EL (cell line): ENCODE results near the gene IL17REL.

Experiments used
- DNase-seq: peaks from one replicate; pipeline ENCODE4 v3.0.0-alpha.2; 2016

The IL17REL gene

DNA sequence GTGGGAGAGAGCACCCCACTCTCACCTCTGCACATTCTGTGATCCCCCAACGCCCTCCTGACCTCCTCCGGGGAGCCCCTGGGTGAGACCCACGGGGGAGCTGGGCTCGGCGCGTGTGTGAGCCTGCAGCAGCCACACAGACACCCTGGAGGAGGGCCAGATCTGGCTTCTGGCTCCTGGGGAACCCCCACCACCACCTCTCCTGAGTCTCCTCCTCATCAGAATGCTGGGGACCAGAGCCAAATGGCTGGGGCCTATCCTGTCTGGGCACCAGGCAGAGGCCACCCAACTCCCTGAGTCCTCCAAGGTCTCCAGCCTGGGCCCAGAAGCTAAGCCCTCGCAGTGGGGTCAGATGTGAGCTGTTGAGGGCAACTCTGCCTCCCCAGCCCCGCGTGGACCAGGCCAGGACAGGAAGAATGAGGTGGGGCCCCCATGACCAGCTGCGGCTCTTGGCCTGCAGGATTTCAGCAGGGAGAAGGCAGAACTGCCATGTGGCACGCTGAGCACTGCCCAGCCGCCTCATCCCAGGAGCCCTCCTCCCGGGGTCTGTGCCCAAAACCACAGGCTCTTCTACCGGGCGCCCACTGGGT, 57.5 kb downstream of the IL17REL start:
- no peak for DNase-seq

DNA sequence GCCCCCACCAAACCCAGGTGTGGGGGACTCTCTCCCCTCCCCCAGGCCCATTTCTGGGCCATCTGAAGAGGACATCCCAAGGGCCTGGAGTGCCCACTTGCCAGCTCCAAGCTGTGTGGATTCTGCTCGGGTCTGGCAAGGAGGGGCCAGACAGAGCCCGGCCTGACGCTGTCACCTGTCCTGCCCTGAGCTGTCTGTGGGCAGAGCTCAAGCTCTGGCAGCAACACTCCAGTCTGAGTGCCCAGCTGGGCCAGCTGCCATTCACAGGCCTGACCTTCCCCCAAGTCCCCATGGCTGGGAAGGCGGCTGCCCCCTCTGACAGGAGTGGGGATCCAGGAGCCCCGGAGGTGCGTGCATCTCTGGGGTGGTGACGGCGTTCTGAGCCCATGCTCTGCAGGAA, 58.2 kb downstream of the IL17REL start:
- no peak for DNase-seq

DNA sequence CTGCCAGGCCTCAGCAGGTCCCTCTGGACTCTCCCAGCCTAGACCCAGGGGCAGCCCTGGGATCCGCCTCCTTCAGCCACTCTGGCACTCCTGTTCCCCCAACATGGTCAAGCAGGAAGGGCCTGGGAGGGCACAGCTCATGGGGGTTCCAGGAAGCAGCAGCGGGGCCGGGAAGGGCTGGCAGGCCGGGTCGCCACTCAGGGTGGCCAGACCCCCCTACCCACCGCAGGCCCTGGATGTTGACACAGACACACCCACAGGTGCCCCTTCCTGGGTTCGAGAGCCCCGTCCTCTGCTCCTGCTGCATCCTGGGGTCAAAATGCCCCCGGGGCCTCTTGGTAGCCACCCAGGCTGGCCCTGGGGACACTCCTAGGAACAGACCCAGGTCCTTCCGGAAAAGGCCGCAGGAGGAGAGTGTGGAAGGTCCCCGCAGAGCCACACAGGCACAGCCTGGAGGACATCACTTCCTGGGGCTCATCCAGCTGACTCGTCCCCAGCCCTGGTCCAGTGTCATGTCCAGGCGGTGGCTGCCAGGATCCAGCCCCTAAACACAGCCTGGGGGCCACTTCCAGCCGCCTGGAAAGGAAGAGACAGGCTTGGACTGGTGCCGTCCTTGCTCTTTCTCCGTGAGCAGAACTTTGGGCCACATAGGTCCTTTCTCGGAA, 58.8 kb downstream of the IL17REL start:
- no peak for DNase-seq

DNA sequence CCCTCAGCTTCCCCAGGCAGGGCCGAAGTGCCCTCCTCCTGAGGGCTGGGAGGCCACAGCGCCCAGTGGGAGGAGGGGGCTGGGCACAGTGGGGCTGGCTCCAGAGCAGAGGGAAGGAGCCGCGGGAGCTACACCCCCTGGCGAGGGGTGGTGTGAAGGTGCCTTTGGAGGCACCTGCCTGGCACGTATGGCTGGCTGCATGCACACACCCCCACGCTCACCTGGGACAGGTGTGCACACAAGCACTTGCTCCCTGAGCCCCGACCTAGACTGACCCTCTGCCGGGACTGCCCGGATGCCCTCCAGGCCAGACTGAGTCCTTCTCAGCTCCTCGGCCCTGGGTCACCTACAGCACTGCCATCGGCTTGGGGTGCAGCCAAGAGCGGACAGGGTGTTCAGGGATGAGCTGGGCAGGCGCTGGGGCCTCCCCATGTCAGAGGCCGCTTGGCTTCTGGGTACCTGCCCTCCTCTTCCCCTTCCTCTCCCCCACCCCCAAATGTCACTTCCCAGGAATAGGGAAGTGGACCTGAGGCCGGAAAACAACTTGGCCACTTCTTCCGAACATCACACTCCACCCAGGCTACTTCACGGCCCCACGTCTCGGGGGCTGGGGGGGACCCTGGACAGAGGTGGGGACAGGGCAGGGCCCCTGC, 59.4 kb downstream of the IL17REL start:
- DNase-seq = no peak

DNA sequence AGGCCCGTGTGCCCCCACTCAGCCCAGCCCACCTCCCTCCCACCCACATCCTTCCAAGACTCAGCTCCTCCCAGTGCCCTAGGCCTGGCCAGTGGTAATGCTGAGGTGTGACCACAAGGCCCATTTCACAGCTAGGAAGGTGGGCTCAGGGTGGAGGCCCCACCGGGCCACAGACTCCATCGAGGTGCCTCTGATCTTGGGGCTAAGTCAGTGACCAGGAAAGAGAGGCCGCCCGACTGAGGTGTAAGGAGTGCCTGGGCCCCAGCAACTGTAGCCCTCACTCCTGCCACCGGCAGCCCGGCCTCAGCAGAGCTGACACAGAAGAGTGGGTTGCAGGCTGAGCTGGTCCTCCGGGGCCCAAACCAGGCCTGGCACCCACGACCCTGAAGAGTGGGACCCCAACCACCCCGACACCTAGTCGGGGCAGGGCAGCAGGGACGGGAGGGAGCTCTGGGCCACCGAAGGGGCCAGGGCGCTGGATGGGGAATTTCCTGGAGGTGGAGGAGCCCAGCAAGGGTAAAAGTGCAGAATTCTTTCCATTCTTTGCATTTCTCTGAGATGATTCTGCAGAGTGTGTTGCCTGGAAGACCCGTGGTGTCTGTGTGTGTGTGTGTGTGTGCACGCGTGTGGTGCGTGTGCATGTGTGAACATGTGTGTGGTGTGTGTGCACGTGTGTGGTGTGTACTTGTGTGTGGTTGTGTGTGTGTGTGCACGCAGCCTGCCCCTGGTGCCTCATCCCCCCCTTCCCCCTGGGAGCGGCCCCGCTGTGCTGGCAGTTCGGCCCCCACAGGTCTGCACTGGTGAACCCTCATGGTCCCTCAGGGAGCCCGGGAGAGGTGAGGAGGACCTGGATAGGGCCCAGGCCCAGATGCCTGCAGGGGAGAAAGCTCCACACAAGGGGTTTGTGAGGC, 60.3 kb downstream of the IL17REL start:
- DNase-seq = peak; percentile 91

- DNase-seq = no peak
These were observed 60.9 kb downstream of the IL17REL start for GRCh38 chr22:49951678-49951985.

- no peak for DNase-seq
These were observed 61.4 kb downstream of the IL17REL start for GRCh38 chr22:49951000-49951677.

DNA sequence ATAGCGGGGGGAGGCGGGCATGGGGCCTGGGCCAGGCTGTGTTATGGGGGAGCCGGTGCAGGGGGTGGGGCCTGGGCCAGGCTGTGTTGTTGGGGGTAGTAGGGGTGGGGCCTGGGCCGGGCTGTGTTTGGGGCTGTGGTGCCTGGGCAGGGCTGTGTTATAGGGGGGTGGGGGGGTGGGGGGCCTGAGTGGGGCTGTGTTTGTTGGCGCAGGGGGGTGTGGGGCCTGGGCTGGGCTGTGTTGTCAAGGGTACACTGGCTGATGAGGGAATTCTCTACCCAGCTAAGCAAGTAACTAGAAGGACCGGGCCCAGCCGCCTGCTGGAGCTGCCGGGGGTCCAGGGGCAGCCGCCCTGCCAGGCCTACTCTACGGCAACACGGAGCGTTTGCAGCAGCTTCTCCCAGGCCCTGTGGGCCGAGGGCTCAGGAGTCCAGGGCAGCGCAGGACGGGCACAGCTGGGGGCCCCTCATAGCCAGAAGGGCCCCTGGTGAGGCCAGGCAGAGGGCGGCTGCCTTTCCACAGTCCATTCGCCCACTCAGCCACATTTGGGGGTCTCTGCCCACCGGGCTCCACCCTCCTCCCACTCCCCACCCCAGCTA, 62.1 kb downstream of the IL17REL start:
- no peak for DNase-seq

- no peak for DNase-seq
These were observed 62.7 kb downstream of the IL17REL start for GRCh38 chr22:49949914-49950292.

DNA sequence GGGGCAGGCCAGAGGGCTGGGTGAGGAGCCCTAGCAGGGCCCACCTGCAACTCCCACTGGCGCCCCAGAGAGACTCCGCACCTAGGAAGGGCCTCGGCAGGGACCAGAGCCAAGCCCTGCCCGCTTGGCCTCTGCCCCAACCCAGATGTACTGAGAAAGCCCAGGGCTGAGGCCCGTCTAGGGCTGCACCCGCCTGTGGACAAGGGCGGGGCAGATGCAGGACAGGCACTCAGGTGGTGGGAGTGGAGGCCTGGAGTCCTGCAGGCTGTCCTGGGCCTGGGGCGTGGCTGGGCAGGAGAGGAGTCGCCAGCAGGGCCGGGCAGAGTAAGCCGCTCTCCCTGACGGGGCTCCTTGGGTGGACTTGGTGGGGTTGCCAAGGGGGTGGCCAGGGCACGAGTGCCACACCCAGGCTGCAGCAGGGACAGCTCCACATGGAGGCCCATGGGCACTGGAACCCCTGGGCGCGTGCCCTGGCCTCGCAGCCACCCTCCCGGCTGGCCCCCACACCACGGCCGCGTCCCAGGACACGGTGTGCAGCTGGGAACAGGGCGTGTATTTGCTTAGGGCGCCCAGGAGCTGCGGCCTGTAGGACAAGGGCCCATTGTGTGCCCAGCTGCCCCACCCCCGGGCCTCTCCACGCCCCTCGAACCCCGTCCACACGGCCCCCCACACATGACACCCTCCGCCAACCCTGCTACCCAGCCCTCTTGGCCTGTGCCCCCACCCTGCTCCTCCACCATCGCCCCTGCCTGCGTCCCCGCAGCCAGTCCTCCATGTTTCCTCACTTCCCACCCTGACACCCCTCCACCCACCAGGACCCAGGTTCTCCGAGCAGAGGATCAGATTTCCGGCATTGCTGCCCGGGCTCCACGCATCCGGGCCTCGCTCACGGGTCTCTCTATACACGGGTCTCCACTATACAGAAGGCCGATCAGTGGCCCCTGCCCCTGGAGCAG, 63.3 kb downstream of the IL17REL start:
- no peak for DNase-seq

GRCh38 chr22:49948116-49948957, 64.2 kb downstream of the IL17REL start:
- no peak for DNase-seq

DNA sequence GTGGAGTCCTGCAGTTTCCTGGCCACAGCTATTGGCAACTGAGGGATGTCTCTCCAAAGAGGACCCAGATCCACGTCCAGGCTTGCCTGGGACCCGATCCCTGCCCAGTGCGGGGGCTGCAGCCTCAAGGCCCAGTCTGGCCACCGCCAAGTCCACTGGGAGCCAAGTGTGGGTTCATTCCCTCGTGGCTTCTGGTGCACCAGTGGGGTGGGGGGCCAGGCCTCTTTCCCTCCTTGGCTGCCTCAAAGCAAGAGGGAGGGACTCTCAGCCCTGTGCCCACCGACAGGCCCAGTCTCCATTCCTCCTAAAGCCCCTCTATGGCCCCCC, 65.3 kb downstream of the IL17REL start:
- DNase-seq = no peak

DNA sequence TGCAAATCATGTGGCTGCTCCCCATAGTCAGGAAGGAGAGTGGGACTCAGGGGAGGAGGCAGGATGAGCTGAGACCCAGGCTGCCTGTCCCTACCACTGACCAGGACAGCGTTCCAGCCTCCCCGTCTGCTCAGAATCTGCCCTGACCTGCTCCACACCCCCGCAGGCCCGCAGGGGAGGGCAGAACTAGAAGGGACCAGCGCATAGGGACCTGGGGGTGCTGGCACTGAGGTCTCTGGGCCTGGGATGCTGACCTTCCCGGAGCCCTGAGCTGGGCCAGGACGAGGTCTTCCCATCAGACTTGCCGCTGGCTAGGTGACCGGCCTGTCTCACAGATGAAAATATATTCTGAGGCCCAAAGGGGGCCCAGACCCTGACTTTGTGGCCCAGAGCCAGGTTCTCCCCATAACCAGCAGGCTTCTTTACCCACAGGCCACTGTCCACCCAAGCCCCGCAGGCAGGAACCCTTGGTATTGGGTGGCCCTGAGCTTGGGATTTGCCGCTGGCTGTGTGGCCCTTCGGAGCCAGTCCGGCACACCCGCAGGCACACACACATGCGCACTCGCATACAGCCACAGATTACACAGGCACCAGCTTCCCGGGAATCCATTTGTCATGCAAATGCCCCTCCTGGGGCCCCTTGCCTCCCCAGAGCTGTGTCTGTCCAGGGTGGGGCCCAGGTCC, 65.8 kb downstream of the IL17REL start:
- no peak for DNase-seq

- peak; percentile 31 for DNase-seq
These were observed 67.3 kb downstream of the IL17REL start for GRCh38 chr22:49945042-49945794.
